Left forelimb (tissue), 1 donor: ENCODE results near the gene PDE3B.
"Not testable (repeated sequence)": the region's sequence is repeated elsewhere in the genome, so short reads cannot be mapped to it uniquely, and the experiment has no call there.

Experiments used
- DNase-seq: peaks from one replicate; pipeline ENCODE4 v3.0.0-alpha.2; 2018; ENCODE audit warnings: low spot score

The PDE3B gene

DNA sequence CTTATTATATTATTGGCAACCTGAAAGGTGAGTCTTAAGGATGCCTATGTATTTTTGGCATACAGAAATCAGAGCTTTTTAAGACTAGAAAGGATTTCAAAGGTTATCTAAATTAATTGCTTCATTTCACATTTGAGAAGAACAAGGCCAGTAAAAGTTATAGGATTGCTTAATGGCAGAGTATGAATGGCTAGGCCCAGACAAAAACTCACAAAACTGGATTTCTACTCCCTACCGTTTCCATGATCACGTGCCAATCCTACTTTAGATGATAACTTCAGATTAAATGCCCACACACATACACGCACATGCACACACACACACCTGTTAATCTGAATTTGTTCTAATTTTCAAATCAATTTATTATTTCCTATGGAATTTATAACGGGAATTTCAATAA, 1.8 kb upstream of the PDE3B start:
- DNase-seq, result no peak

- DNase-seq, result no peak
These were observed 1.2 kb upstream of the PDE3B start for GRCh38 chr11:14642453-14642852.

GRCh38 chr11:14642873-14643696, 519 bp upstream of the PDE3B start:
- DNase-seq, result no peak

GRCh38 chr11:14644226-14645014, 816 bp downstream of the PDE3B start:
- DNase-seq, result no peak

DNA sequence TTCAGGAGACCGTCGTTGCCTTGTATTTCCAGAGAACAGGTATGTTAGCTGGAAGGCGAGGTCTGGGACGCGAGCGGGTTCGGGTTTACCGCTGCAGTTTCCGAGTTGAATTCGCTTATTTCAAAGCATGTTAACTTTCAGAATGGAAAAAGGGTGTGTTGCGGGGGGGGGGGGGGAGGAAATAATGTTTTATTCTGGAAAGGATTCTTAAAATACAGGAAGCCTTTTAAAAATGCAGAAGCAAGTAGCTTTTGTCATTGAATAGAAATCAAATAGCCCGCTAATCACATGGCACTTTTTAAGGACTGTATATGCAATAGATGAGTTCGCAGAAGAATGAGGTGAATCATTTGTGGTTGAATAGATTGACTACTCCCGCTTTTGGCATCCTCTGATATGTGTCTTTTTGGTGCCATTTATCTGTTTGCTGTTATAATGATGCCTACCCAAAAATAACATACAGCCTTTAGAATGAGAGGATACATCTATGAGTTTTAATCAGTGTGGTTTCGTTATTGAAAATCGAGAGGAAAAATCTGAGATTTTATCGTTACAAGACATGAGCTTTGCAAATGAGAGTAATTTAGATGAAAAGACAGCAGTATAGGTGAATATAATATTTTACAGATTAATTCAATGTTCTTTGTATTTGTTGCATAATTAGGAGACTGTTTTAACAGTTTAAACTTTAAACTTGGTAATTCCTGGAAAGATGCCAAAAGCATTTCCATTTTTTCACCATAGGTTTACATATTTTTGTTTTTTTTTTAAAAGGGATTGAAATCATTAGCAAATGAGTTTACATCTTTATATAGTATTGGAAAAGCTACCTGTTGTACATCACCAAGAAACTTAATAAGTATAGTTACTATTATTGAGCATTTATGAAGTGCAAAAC, 1.7 kb downstream of the PDE3B start:
- no peak for DNase-seq

GRCh38 chr11:14645985-14646900, 2.6 kb downstream of the PDE3B start:
- DNase-seq, result no peak

- no peak for DNase-seq
These were observed 6.5 kb downstream of the PDE3B start for GRCh38 chr11:14650064-14650463.

GRCh38 chr11:14653090-14653489, 9.5 kb downstream of the PDE3B start:
- no peak for DNase-seq

DNA sequence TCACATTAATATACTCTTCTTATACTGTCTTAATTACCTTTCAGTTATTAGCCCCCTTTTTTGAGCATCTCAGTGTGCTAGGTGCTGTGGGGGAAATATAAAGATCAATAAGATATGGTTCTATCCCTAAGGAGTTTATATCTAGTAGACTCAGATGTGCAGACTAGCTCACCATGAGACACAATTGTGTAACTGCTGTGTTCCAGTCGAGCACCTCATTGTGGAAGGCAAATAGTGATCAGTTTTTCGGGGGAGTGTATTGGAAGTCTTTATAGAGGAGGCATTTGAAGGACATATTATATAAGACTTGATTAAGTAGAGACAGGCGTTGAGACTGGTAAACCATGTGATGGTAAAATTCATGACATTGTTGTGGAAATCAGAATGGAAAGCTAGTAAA, 11.8 kb downstream of the PDE3B start:
- no peak for DNase-seq

DNA sequence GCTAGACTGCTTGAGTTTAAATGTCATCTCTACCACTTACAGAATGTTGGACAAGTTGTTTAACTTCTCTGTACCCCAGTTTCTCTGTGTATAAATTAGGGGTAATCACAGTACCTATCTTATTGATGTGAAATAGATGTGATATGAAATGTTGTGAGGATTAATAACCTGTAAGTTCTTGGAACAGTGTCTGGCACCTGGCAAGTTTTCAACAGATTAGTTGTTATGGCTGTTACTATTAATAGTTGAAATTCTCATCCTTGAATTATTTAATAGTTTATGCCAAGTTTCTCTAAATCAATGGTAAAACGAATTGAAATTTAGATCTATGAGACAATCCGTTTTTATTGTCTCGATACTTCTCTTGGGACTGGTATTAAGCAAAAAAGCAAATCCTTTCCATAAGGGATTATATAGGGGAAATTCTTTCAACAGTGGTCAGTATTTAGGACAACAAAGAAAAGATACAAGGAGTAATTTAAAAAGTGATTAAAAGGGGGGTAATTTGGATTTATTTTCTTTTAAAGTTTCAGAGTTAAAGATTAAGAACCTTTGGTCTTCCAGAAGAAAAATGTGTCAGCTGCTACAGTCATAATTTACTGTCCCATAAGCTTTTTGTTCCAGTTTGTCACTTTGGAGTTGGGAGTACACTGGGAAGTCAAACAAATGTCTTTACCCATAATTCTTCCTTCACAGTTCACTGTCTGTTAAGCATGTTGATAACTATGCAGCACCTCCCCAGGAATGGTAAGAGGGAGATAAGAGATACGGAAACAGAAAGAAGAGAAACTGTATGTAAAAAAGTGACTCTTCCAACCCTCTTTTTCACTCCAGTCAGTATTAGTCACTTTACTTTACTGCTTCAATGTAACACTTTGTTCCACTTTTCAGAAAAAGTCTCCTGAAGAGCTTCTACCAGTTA, 13.2 kb downstream of the PDE3B start:
- DNase-seq, result no peak

- no peak for DNase-seq
These were observed 14.2 kb downstream of the PDE3B start for GRCh38 chr11:14657841-14658240.

DNA sequence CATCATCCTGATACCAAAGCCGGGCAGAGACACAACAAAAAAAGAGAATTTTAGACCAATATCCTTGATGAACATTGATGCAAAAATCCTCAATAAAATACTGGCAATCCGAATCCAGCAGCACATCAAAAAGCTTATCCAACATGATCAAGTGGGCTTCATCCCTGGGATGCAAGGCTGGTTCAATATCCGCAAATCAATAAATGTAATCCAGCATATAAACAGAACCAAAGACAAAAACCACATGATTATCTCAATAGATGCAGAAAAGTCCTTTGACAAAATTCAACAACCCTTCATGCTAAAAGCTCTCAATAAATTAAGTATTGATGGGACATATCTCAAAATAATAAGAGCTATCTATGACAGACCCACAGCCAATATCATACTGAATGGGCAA, 21.3 kb downstream of the PDE3B start:
- not testable (repeated sequence) for DNase-seq

- DNase-seq, result not testable (repeated sequence)
These were observed 23.7 kb downstream of the PDE3B start for GRCh38 chr11:14667329-14667728.

- no peak for DNase-seq
These were observed 25.2 kb downstream of the PDE3B start for GRCh38 chr11:14668731-14669301.

GRCh38 chr11:14669499-14669898, 25.9 kb downstream of the PDE3B start:
- no peak for DNase-seq

DNA sequence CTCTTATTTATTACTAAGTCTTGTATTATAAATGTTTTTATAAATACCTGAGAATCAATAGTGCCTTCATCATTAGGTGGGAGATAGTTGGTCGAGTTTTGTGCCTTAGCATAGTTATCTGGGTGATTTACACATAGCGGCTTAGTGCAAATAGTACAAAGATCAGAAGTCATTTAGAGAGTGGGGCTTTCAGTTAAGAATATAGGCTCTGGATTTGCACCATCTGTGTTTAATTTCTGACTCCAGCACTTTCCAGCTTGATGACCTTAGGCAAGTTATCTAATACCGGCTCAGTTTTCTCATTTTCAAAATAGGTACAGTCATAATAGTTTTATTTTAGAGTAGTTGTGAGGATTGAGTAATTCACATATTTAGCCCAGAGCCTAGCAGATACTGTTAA, 26.4 kb downstream of the PDE3B start:
- DNase-seq, result no peak

DNA sequence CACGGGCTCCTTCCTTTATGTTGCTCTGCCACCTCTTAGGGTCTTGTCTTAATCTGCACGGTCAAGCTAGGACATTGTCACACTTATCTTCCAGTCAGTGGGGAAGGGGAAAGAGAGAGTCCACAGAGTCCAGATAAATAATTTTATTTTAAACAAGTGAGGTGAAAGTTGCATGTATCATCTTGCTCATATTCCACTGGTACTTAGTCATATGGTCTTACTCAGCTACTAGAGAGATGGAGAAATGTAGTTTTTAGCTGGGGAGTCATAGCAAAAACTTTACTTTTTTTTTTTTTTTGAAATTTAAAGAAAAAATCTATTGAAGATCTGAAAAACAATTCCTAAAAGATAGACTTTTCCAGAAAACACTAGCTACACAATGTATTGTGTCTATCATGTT, 29.0 kb downstream of the PDE3B start:
- no peak for DNase-seq

DNA sequence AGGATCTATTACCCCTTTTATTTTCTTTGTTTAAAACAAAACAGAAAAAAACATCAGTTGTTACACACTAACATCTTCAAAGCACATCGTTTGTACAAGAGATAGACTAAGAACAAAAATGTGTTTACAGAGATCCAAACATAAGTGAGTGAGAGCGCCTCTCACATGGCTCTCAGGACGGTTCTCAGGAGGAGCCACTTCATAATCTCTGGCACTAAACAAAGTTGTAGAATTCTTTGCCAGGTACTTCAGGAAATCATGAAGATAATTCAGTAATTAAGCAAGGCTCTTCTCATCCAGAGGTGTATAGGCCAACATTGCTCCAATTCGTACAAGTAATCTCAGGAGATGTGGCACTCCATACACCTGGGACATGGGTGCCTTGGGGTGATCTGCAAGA, 29.8 kb downstream of the PDE3B start:
- DNase-seq, result no peak

DNA sequence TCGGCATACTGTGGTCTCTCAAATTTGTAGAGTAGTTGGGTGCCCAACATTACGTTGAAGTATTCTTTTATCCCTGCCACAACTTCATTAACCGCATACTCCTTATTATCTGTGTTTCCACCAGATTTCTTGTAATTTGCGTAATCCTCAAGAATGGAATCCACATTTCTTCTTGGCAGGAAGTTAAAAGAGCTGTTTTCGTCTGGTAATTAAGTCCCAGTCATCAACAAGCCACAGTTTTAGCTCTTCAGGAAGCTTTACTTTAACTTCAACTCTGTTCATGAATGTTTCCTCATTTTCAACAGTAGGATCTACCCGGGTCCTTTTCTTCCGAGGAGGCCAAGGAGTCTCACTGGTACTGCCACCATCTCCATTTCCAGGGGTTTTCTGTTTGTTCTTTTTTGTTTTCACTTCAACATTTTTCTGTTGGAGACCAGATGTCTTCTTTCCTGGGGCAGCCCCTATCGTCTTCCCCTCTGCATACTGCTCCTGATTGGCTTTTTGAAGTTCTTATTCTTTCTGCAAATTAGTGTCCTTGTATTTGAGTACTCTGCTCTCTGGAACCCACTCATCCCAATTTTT, 30.3 kb downstream of the PDE3B start:
- DNase-seq, result no peak
